B cell (primary cell): Measurements from ENCODE around the gene C1orf122.

Experiments
- CTCF ChIP-seq: fragments of 200-600 bp; IDR thresholded peaks from one replicate; pipeline ENCODE4 v1.8.0; 2022; ENCODE audit warnings: antibody characterized with exemption, mild to moderate bottlenecking
- EZH2 ChIP-seq: IDR thresholded peaks from 2 replicates; pipeline ENCODE4 v1.6.1; 2012; ENCODE audit warnings: borderline replicate concordance, low read depth, mild to moderate bottlenecking, moderate library complexity, low read length; ENCODE audit not compliant: insufficient read depth, poor library complexity, severe bottlenecking

GRCh38 chr1:37817481-37817880, 9.9 kb downstream of the C1orf122 start:
- TF ChIP-seq CTCF (no peak), EZH2 (no peak)
